IgD-negative memory B cell (primary cell): ENCODE measurements around the gene CLDN4. TPM values are rescaled to one million over a fixed set of nuclear protein-coding genes. Genes with fewer than 3 reads are reported as not detected.
"Not testable (repeated sequence)": the region's sequence is repeated elsewhere in the genome, so short reads cannot be mapped to it uniquely, and the experiment has no call there.

Experiments used
- H3K27ac Mint-ChIP-seq, 3 donors: one replicate each; pipeline ENCODE4 v1.8.0; 2020 to 2022; ENCODE audit warnings: mild to moderate bottlenecking in 3 of 3, mixed read lengths in 3 of 3, moderate library complexity in 1 of 3
- H3K27me3 Mint-ChIP-seq: one replicate; pipeline ENCODE4 v1.8.0; 2021; ENCODE audit warnings: mixed read lengths
- H3K36me3 Mint-ChIP-seq: one replicate; pipeline ENCODE4 v1.8.0; 2020; ENCODE audit warnings: mild to moderate bottlenecking, mixed read lengths
- H3K4me1 Mint-ChIP-seq, 3 donors: one replicate each; pipeline ENCODE4 v1.8.0; 2020 to 2022; ENCODE audit warnings: mixed read lengths in 3 of 3, mild to moderate bottlenecking in 1 of 3
- H3K4me3 Mint-ChIP-seq, 4 donors: one replicate each; pipeline ENCODE4 v1.8.0; 2020 to 2022; ENCODE audit warnings: mild to moderate bottlenecking in 4 of 4, mixed read lengths in 4 of 4, moderate library complexity in 3 of 4
- H3K9me3 Mint-ChIP-seq, 3 donors: one replicate each; pipeline ENCODE4 v1.8.0; 2020 to 2021; ENCODE audit warnings: mixed read lengths in 3 of 3, mild to moderate bottlenecking in 1 of 3
- polyA plus RNA-seq: library from polyadenylated mRNA; unstranded; fragments of 300-500 nt; fragmentation: Illumina TruSeq; gene quantifications from one replicate; pipeline ENCODE4 v1.2.3, GENCODE V29; 2021

CLDN4 gene
- polyA plus RNA-seq, 1 donor from 2014 or later = not detected

DNA sequence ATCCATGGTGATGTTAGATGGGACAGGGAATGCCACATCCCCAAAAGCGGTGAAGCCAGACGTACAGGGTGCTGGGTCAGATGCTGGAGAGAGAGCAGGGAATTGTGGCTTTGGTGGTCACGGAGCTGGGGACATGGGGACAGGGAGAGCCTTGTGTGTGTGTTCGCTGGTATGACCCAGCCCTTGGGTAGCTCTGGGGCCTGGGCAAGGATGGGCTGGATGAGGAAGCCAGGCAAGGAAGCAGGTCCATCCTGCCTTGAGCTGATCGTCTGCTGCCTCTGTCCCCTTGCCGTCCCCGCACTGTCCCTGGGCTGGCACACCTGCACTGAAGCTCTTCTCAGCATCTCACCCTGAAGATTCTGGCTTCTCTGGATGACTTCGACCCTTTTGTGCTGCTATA is 15.4 kb upstream of the CLDN4 start:
- Mint-ChIP-seq H3K9me3 (peaks cover 2 to 16% (median 10%) of the 10 kb centered on the region in 3 donors), H3K4me3 (no peak overlapping the region), H3K36me3 (peaks cover 2% of the 10 kb centered on the region), H3K4me1 (peaks cover 0 to 4% (median 0%) of the 10 kb centered on the region in 3 donors), H3K27ac (no peak overlapping the region), H3K27me3 (peaks cover 9% of the 10 kb centered on the region)

DNA sequence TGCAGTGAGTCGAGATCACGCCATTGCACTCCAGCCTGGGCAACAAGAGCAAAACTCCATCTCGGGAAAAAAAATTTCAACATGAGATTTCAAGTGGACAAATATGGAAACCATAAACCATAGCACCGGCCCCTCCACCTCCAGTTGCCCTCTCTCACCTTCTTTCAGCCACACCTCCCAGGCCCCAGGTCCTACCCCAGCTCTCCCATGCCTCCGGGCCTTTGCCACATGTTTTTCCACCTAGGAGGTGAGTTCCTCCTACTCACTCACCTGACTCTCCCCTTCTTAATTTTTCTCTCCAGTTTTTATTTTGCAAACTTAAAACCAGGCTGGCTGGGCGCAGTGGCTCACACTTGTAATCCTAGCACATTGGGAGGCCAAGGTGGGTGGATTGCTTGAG is 13.7 kb upstream of the CLDN4 start:
- H3K27me3 Mint-ChIP-seq = peaks cover 4% of the 10 kb centered on the region
- no peak overlapping the region for H3K27ac Mint-ChIP-seq
- no peak overlapping the region for H3K4me3 Mint-ChIP-seq
- H3K36me3 Mint-ChIP-seq = peaks cover 5% of the 10 kb centered on the region
- peaks cover 2 to 16% (median 10%) of the 10 kb centered on the region in 3 donors for H3K9me3 Mint-ChIP-seq
- peaks cover 0 to 6% (median 0%) of the 10 kb centered on the region in 3 donors for H3K4me1 Mint-ChIP-seq

DNA sequence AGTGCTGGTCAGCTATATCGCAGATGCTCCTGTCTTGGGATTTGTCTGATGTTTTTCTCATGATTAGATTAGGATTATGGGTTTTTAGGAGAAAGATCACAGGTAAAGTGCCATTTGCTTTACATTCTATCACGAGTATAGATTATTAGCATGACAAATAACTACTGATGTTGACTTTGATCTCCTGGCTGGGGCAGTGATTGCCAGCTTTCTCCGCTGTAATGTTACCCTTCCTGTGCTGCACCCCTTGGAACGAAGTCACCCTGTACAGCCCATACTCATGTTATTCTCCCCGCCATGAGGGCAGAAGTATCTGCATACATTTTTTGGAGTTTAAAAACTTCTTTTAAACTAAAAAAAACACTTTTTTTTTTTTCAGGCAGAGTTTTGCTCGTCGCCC is 10.8 kb upstream of the CLDN4 start:
- H3K27ac Mint-ChIP-seq = no peak overlapping the region
- peaks cover 0 to 2% (median 0%) of the 10 kb centered on the region in 3 donors for H3K9me3 Mint-ChIP-seq
- H3K27me3 Mint-ChIP-seq = peaks cover 5% of the 10 kb centered on the region
- no peak overlapping the region for H3K4me3 Mint-ChIP-seq
- H3K4me1 Mint-ChIP-seq = peaks cover 0 to 7% (median 0%) of the 10 kb centered on the region in 3 donors
- peaks cover 5% of the 10 kb centered on the region for H3K36me3 Mint-ChIP-seq

DNA sequence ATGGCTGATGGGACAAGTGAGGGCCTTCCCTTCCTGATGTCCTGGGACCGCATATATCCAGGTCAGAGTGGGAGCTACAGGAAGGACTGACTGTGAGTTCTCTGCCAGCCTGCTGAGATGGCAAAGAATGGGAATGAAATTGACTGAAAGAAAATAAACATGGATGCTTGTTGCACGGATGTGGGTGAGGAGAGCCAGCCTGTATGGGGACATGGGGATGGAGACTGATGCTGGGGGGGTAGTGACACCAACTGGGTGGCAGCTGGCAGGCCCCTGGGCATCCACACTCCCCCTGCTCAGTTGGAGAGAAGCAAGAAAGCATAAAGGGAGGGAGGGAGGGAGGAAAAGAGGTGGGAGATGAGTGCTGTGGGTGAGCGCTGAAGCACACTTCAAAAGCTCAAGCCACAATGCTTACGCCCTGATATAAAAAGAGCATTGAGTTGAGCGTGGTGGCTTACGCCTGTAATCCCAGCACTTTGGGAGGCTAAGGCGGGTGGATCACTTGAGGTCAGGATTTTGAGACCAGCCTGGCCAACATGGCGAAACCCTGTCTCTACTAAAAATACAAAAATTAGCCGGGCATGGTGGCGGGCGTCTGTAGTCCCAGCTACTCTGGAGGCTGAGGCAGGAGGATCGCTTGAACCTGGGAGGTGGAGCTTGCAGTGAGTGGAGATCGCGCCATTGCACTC is 9.1 kb upstream of the CLDN4 start:
- H3K4me3 Mint-ChIP-seq, H3K36me3 Mint-ChIP-seq, H3K27me3 Mint-ChIP-seq, H3K27ac Mint-ChIP-seq, H3K9me3 Mint-ChIP-seq, H3K4me1 Mint-ChIP-seq: not testable (repeated sequence)

DNA sequence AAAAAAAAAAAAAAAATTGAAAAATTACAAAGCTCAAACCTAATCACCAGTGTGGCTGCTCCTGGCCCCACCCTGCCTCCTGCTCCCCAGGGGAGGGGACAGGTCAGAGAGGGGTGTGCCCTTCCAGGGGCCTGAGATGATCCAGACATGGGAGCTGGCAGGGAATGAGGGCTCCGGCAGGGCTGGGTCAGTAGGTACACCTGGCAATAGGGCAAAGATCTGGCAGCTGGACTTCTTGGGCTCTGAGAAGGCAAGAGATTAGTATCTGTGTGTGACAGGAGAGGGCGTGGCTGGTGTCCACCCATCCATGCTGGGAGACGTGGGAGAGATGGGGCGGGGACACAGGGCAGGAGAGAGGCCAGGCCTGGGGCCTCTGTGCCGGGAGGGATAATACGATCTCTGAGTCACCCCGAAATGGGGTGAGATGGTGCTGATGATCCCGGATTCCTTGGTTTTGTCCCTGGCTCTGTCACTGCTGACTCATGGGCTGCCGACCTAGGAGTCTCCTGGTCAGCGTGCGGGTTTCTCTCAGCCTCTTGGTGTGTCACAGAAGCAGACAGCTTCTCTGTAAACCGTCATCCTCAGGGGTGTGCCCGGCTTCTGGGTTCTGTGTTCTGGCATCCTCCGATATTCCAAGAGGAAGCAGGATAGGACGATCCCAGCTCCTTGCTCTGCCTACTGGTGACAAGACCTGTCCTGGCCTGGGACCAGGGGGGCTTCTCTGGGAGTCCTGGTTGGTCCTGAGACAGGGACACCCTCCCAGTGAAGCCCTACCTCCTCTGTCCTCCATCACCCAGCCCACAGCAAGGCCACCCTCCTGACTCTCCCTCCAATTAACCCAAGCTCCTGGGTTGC is 8.2 kb upstream of the CLDN4 start:
- Mint-ChIP-seq H3K4me3 (peak overlapping the region in 1 of 4 donors; percentile 14), H3K27ac (no peak overlapping the region), H3K4me1 (peaks cover 11 to 18% (median 11%) of the 10 kb centered on the region in 3 donors)

DNA sequence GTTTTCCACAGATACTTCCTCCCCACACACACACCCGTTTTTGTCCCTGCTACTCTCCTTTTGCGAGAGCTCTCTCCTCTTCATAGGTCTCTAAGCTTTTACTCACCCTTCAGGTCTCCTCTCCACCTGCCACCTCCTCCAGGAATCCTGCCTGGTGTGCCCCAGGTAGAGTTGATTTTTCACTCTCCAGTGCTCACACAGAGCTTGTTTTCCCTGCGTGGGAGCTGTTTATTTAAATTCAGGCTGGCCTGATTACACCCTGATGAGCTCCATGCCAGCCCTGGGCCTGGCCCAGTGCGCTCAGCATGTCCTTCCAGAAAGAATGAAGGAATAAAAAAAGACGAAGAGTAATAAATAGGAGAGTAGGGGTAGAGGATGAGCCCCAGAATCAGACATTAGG is 7.5 kb upstream of the CLDN4 start:
- no peak overlapping the region for H3K27ac Mint-ChIP-seq
- peaks cover 3% of the 10 kb centered on the region for H3K36me3 Mint-ChIP-seq
- H3K4me3 Mint-ChIP-seq = no peak overlapping the region
- no peaks in the 10 kb centered on the region for H3K9me3 Mint-ChIP-seq
- peaks cover 13 to 22% (median 16%) of the 10 kb centered on the region in 3 donors for H3K4me1 Mint-ChIP-seq
- peaks cover 11% of the 10 kb centered on the region for H3K27me3 Mint-ChIP-seq

More for the DNA sequence above, 8.2 kb upstream of the CLDN4 start:
- Mint-ChIP-seq H3K27me3 (peaks cover 8% of the 10 kb centered on the region), H3K9me3 (no peaks in the 10 kb centered on the region), H3K36me3 (peaks cover 5% of the 10 kb centered on the region)

DNA sequence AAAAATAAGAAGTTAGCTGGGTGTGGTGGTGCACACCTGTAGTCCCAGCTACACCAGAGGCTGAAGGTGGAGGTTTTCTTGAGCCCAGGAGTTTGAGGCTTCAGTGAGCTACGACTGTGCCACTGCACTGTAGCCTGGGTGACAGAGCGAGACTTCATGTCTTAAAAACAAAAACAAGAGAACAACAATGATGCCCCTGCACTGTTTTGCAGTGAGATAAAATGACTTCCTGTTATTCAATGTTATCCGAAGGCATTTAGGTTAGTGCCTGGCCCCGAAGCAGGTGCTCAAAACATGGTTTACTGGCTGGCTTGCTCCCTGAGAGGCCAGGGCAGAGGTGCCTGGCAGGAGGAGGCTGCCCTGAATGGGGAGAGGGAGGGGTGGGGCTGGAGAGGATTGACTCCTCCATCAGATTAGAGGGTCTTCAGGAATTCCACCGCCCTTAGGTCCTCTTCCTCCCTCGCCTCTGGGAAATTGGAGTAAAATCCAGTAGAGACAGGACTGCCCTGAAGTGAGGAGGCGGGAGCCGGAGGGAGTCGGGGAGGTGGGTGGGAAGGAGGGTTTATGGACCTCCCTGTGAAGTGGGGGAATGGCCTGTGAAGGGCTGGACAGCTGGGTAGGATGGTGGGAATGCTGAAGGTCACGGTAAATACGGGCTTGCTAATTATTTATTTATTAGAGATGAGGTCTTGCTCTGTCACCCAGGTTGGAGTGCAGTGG is 6.8 kb upstream of the CLDN4 start:
- Mint-ChIP-seq H3K4me3 (no peak overlapping the region), H3K27me3 (peaks cover 13% of the 10 kb centered on the region), H3K9me3 (no peaks in the 10 kb centered on the region), H3K4me1 (peaks cover 13 to 26% (median 17%) of the 10 kb centered on the region in 3 donors), H3K36me3 (peaks cover 3% of the 10 kb centered on the region), H3K27ac (no peak overlapping the region)

DNA sequence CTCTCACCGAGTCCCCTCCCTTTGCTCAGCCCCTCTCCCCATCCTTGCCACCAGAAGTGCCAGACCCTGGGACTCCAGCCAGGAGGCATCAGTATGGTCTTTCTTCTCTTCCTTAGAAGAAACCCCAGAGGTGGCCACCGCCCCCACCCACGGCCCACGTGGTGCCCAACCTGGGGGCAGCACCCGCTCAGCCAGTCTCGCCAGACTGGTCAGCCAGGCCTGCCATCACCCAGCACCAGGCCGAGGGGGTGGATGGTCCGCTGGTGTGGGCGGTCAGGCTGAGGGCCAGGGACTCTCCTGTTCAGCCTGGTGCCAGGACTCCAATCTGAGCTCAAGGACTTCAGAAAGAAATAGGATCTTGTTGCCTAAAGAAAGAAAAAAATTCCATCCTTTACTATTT is 5.8 kb upstream of the CLDN4 start:
- Mint-ChIP-seq H3K9me3 (no peaks in the 10 kb centered on the region), H3K4me1 (peaks cover 13 to 25% (median 17%) of the 10 kb centered on the region in 3 donors), H3K27ac (no peak overlapping the region), H3K4me3 (no peak overlapping the region), H3K36me3 (peaks cover 3% of the 10 kb centered on the region), H3K27me3 (peaks cover 13% of the 10 kb centered on the region)

DNA sequence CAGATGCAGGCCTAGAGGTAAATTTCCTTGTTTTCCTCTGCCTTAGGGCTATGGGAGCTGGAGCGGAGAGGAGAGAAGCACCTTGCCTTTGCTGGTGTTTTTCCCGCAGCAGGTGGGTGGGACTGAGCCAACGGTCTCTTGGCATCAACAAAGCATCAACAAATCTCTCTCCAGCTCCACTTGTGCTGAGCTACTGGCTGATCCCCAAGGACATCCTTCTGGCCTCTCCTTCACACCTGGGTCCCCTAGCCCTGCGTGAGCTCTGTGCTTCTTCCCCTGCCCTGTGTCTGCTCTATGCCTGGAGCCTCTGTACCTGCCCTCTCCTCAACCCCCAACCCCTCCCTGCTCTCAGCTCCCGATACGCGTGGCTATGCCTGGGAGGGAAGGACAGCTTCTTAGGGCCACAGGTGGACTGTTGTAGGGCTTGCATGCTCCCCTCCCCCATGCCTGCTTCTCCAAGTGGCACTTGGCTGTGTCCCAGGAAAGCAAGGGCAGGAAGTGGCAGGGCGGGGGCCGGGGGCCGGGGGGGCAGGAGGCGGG is 3.2 kb upstream of the CLDN4 start:
- Mint-ChIP-seq H3K27ac (no peak overlapping the region), H3K36me3 (no peaks in the 10 kb centered on the region), H3K27me3 (peaks cover 13% of the 10 kb centered on the region), H3K9me3 (no peaks in the 10 kb centered on the region), H3K4me3 (peak overlapping the region in 2 of 4 donors; percentile 5 to 28), H3K4me1 (peaks cover 13 to 22% (median 17%) of the 10 kb centered on the region in 3 donors)

DNA sequence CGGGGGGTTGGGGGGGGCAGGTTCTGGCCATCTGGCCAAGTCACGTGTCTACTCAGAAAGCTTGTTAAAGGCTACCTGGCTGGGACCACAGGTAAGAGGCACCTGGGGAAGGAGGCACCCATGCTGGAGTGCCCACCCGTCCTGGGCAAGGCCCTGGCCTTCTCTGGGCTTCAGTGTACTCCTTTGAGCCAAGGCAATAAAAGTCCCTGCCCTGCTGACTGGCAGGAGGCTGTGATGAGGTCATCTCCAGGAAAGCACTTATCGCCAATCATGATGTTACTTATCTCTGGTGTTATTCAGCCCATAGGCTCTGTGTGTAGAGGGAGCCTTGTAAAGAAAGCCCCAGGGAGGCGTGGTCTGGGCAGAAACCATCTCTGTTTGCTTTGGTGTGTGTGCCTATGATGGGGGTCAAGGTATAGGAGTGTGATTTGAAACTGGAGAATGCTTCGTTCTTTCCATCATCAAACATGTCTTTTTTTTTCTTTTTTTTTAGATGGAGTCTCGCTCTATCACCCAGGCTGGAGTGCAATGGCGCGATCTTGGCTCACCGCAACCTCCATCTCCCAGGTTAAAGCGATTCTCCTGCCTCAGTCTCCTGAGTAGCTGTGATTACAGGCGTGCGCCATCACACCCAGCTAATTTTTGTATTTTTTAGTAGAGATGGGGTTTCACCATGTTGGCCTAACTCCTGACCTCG is 2.5 kb upstream of the CLDN4 start:
- Mint-ChIP-seq H3K4me1 (peaks cover 13 to 22% (median 17%) of the 10 kb centered on the region in 3 donors), H3K27ac (no peak overlapping the region), H3K36me3 (no peaks in the 10 kb centered on the region), H3K9me3 (no peaks in the 10 kb centered on the region), H3K4me3 (peak overlapping the region in 1 of 4 donors; percentile 65), H3K27me3 (peaks cover 11% of the 10 kb centered on the region)

DNA sequence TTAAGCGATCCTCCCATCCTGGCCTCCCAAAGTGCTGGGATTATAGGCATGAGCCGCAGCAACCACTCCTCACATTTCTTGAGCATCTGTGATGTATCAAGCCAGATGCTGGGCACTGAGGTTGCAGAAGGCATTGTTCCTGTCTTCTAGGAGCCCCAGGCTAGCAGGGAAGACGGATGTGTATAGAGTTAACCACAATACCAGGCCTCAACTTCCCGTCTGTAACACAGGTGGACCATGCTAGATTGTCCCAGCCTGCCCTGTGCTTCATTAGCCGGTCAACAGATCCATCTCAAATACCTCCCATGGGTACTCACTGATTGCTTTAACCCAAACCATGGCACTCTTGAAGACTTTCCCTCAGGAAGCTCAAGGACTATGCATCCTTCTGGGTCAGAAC is 1.8 kb upstream of the CLDN4 start:
- H3K4me1 Mint-ChIP-seq = peaks cover 13 to 21% (median 17%) of the 10 kb centered on the region in 3 donors
- peak overlapping the region in 1 of 3 donors; percentile 67 for H3K27ac Mint-ChIP-seq
- H3K36me3 Mint-ChIP-seq = no peaks in the 10 kb centered on the region
- H3K27me3 Mint-ChIP-seq = peaks cover 11% of the 10 kb centered on the region
- no peaks in the 10 kb centered on the region for H3K9me3 Mint-ChIP-seq
- H3K4me3 Mint-ChIP-seq = peak overlapping the region in 2 of 4 donors; percentile 25 to 65

DNA sequence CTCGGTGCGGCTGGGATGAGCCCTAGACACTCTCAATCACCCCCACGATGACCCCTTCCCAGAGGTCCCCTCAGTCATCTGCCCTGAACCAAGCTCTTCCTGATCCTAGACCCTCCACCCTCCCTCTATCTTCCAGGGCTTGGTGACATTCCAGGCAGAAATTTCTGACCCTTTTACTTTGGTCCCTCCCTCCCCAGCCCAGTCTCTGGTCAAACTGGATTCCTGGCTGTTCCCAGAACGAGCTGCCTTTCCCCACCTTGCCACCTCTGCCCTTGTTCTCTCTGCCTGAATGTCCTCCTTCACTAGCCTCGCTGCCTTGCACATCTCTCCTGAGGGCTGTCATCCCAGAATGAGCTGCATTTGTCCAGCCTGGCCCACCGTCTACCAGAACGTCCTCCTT is 1.3 kb upstream of the CLDN4 start:
- peaks cover 11% of the 10 kb centered on the region for H3K27me3 Mint-ChIP-seq
- H3K4me1 Mint-ChIP-seq = peaks cover 13 to 21% (median 17%) of the 10 kb centered on the region in 3 donors
- H3K4me3 Mint-ChIP-seq = peak overlapping the region in 1 of 4 donors; percentile 86
- H3K36me3 Mint-ChIP-seq = no peaks in the 10 kb centered on the region
- no peak overlapping the region for H3K27ac Mint-ChIP-seq
- H3K9me3 Mint-ChIP-seq = no peaks in the 10 kb centered on the region

DNA sequence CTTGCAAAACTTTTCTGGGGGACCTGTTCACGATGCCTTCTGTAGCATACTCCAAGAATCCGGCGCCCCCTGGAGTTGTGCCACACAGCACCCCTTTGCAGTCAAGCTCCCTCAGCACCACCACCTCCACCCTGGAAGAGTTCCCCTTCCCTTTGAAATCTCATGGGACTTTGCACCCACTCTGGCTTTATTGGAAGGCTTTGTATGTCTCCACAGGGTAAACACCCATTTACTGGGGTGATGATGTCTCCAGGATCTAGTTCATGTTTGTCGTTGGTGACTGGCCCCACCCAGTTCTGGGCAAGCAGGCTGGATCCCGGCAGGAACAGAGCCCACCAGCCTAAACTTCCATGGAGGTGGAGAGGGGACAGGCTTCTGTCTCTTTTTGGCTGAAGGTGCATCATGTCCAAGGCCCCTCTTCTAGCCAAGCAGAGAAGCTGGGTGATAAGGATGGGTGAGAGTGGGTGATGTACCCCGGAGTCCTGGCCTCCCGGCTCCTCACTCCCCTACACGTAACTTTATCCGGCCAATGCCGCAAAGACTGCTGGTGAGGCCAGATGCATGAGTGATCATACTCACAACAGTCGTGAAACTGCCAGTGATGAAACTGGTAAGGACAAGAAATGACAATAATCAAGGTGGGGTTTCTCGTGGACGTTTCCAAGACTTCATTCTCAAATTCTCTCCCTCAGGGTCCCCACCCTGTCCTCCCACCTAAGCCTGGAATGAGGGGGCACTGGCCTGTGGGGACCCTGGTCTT is 695 bp upstream of the CLDN4 start:
- H3K4me3 Mint-ChIP-seq = peak overlapping the region in 1 of 4 donors; percentile 86
- peaks cover 8% of the 10 kb centered on the region for H3K27me3 Mint-ChIP-seq
- no peak overlapping the region for H3K27ac Mint-ChIP-seq

DNA sequence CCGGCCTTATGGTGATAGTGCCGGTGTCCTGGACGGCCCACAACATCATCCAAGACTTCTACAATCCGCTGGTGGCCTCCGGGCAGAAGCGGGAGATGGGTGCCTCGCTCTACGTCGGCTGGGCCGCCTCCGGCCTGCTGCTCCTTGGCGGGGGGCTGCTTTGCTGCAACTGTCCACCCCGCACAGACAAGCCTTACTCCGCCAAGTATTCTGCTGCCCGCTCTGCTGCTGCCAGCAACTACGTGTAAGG is 713 bp downstream of the CLDN4 start:
- Mint-ChIP-seq H3K27me3 (peaks cover 8% of the 10 kb centered on the region), H3K4me3 (no peak overlapping the region), H3K9me3 (no peaks in the 10 kb centered on the region), H3K27ac (no peak overlapping the region), H3K4me1 (peaks cover 13 to 19% (median 15%) of the 10 kb centered on the region in 3 donors), H3K36me3 (no peaks in the 10 kb centered on the region)

More for the DNA sequence above, 695 bp upstream of the CLDN4 start:
- Mint-ChIP-seq H3K4me1 (peaks cover 13 to 20% (median 17%) of the 10 kb centered on the region in 3 donors), H3K36me3 (no peaks in the 10 kb centered on the region), H3K9me3 (no peaks in the 10 kb centered on the region)
